ENCODE results near the gene ABLIM1.

- TF ChIP-seq ZNF274 (IDR thresholded peaks at IDR 0.05; ENCODE audit: low read length) (no peak), ZNF274 (tag by site-specific recombination; IDR thresholded peaks at IDR 0.05; ENCODE audit: borderline replicate concordance) (no peak), ZBTB21 (tag by site-specific recombination; IDR thresholded peaks at IDR 0.05) (no peak), CTCF (tag by site-specific recombination; IDR thresholded peaks at IDR 0.05) (no peak), YY1 (tag by site-specific recombination; IDR thresholded peaks at IDR 0.05) (no peak), ZNF398 (tag by site-specific recombination; IDR thresholded peaks at IDR 0.05) (no peak), ZNF350 (tag by site-specific recombination; IDR thresholded peaks at IDR 0.05) (no peak), KLF16 (tag by site-specific recombination; IDR thresholded peaks at IDR 0.05) (no peak), ZNF18 (tag by site-specific recombination; IDR thresholded peaks at IDR 0.05) (no peak), PRDM10 (tag by site-specific recombination; IDR thresholded peaks at IDR 0.05) (no peak)
Measured at GRCh38 chr10:114645706-114646105, 12.4 kb downstream of the ABLIM1 start.
